Measurements from ENCODE around the gene SIGLEC12. TPM values are rescaled to one million over a fixed set of nuclear protein-coding genes. Genes with fewer than 3 reads are reported as not detected.

SIGLEC12 gene
- total and polyA plus RNA-seq, 9 of the 15 experiments (the other 6 are each of a cell fraction or from before 2014, with no cell fraction given): 0.08 to 1.3 (median 0.54) TPM

- TF ChIP-seq, protein P1, sequence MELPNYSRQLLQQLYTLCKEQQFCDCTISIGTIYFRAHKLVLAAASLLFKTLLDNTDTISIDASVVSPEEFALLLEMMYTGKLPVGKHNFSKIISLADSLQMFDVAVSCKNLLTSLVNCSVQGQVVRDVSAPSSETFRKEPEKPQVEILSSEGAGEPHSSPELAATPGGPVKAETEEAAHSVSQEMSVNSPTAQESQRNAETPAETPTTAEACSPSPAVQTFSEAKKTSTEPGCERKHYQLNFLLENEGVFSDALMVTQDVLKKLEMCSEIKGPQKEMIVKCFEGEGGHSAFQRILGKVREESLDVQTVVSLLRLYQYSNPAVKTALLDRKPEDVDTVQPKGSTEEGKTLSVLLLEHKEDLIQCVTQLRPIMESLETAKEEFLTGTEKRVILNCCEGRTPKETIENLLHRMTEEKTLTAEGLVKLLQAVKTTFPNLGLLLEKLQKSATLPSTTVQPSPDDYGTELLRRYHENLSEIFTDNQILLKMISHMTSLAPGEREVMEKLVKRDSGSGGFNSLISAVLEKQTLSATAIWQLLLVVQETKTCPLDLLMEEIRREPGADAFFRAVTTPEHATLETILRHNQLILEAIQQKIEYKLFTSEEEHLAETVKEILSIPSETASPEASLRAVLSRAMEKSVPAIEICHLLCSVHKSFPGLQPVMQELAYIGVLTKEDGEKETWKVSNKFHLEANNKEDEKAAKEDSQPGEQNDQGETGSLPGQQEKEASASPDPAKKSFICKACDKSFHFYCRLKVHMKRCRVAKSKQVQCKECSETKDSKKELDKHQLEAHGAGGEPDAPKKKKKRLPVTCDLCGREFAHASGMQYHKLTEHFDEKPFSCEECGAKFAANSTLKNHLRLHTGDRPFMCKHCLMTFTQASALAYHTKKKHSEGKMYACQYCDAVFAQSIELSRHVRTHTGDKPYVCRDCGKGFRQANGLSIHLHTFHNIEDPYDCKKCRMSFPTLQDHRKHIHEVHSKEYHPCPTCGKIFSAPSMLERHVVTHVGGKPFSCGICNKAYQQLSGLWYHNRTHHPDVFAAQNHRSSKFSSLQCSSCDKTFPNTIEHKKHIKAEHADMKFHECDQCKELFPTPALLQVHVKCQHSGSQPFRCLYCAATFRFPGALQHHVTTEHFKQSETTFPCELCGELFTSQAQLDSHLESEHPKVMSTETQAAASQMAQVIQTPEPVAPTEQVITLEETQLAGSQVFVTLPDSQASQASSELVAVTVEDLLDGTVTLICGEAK (IDR thresholded peaks at IDR 0.05): peak; percentile 48; the same call in 1 of the 2 replicates
- TF ChIP-seq, protein P1 (CRISPR knock-in tag; IDR thresholded peaks at IDR 0.05): no peak; the same call in 1 of the 2 replicates
- peak; percentile 97 for TF ChIP-seq MIER1 (IDR thresholded peaks at IDR 0.05; ENCODE audit: low read depth)
- peak; percentile 73; the same call in 1 of the 2 replicates for TF ChIP-seq PRMT5 (CRISPR knock-in tag; IDR thresholded peaks at IDR 0.05)
- TF ChIP-seq ZFP1 (CRISPR knock-in tag; IDR thresholded peaks at IDR 0.05): no peak
- TF ChIP-seq C11orf30 (IDR thresholded peaks at IDR 0.05; ENCODE audit: low read depth): no peak
- TF ChIP-seq ZNF197 (CRISPR knock-in tag; IDR thresholded peaks at IDR 0.05; ENCODE audit: low read depth): 0 out of 2 replicates have a peak, but pooled peaks have one; percentile 50
- no peak for TF ChIP-seq FOXK2 (conservative IDR thresholded peaks at IDR 0.05 in 1 of 2, IDR thresholded peaks at IDR 0.05 in 1 of 2; ENCODE audit: low read depth in 2 of 2)
- no peak for TF ChIP-seq MCM3 (IDR thresholded peaks at IDR 0.05)
- no peak for TF ChIP-seq CSDE1 (IDR thresholded peaks at IDR 0.05)
- TF ChIP-seq ZNF140 (CRISPR knock-in tag; IDR thresholded peaks at IDR 0.05): no peak
- TF ChIP-seq ERF (CRISPR knock-in tag; IDR thresholded peaks at IDR 0.05): no peak
- TF ChIP-seq EHMT2 (IDR thresholded peaks at IDR 0.05): peak; percentile 99
- peak; percentile 64; the same call in 1 of the 2 replicates for TF ChIP-seq DMBX1 (CRISPR knock-in tag; IDR thresholded peaks at IDR 0.05; ENCODE audit: borderline replicate concordance)
- TF ChIP-seq SAFB2 (IDR thresholded peaks at IDR 0.05; ENCODE audit: borderline replicate concordance, low read depth, low read length, severe bottlenecking): no peak
- TF ChIP-seq KDM1A (IDR thresholded peaks at IDR 0.05): peak in 1 of 2 experiments; percentile 43; a peak in 1 of 4 replicates
- TF ChIP-seq, protein P2, sequence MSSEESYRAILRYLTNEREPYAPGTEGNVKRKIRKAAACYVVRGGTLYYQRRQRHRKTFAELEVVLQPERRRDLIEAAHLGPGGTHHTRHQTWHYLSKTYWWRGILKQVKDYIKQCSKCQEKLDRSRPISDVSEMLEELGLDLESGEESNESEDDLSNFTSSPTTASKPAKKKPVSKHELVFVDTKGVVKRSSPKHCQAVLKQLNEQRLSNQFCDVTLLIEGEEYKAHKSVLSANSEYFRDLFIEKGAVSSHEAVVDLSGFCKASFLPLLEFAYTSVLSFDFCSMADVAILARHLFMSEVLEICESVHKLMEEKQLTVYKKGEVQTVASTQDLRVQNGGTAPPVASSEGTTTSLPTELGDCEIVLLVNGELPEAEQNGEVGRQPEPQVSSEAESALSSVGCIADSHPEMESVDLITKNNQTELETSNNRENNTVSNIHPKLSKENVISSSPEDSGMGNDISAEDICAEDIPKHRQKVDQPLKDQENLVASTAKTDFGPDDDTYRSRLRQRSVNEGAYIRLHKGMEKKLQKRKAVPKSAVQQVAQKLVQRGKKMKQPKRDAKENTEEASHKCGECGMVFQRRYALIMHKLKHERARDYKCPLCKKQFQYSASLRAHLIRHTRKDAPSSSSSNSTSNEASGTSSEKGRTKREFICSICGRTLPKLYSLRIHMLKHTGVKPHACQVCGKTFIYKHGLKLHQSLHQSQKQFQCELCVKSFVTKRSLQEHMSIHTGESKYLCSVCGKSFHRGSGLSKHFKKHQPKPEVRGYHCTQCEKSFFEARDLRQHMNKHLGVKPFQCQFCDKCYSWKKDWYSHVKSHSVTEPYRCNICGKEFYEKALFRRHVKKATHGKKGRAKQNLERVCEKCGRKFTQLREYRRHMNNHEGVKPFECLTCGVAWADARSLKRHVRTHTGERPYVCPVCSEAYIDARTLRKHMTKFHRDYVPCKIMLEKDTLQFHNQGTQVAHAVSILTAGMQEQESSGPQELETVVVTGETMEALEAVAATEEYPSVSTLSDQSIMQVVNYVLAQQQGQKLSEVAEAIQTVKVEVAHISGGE (CRISPR knock-in tag; IDR thresholded peaks at IDR 0.05): no peak
- no peak for TF ChIP-seq POLR2A (conservative IDR thresholded peaks at IDR 0.05)
These were observed 21.0 kb downstream of the SIGLEC12 start (continued) for GRCh38 chr19:51480590-51480989.

All from K562 (cell line).